H1 (cell line): ENCODE measurements around the gene EZH1. TPM values are rescaled to one million over a fixed set of nuclear protein-coding genes. Genes with fewer than 3 reads are reported as not detected.

ENCODE experiments used
- CTCF ChIA-PET: fragments of 300-600 bp; sonication (Branson Sonifier 250); formaldehyde crosslinking; loops from one replicate; lab custom pipeline; 2021; ENCODE audit not compliant: partially characterized antibody; lab: Charles Lee
- POLR2A ChIA-PET: fragments of 300-600 bp; sonication (Branson Sonifier 250); formaldehyde crosslinking; loops from one replicate; lab custom pipeline; 2021; ENCODE audit warnings: inconsistent platforms; ENCODE audit not compliant: partially characterized antibody; lab: Charles Lee
- DNase-seq, 2 experiments: peaks; one replicate each; pipeline versions ENCODE4 v3.0.0 to v3.0.0-alpha.2; 2010 to 2022; ENCODE audit warnings: low spot score in 2 of 2, low read depth in 1 of 2, mixed read lengths in 1 of 2
- FAIRE-seq: peaks from 2 replicates; lab custom pipeline; 2011; peaks lifted over from hg19 to GRCh38; lab: Jason Lieb, UNC
- H2AFZ ChIP-seq: 2 replicates; pipeline ENCODE4 v1.8.1; 2012; ENCODE audit warnings: low read length, inconsistent platforms
- H2AK5ac ChIP-seq: 2 replicates; pipeline ENCODE4 v1.6.1; 2013; ENCODE audit warnings: low read depth, low read length
- H2BK120ac ChIP-seq: replicated peaks from 2 replicates; pipeline ENCODE3; 2013; ENCODE audit warnings: low read depth, low read length, inconsistent platforms
- H2BK12ac ChIP-seq: 2 replicates; pipeline ENCODE4 v1.6.1; 2013; ENCODE audit warnings: low read depth, low read length
- H2BK15ac ChIP-seq: 2 replicates; pipeline ENCODE4 v1.6.1; 2013; ENCODE audit warnings: low read length
- H2BK20ac ChIP-seq: 2 replicates; pipeline ENCODE4 v1.6.1; 2013; ENCODE audit warnings: low read length
- H2BK5ac ChIP-seq: 2 replicates; pipeline ENCODE4 v1.6.1; 2013; ENCODE audit warnings: low read depth, low read length
- H3K14ac ChIP-seq: 2 replicates; pipeline ENCODE4 v1.6.1; 2013; ENCODE audit warnings: inconsistent platforms; ENCODE audit not compliant: insufficient read length
- H3K18ac ChIP-seq: 2 replicates; pipeline ENCODE4 v1.6.1; 2013; ENCODE audit warnings: low read length; ENCODE audit errors: extremely low read depth
- H3K23ac ChIP-seq: 2 replicates; pipeline ENCODE4 v1.6.1; 2013; ENCODE audit warnings: inconsistent platforms; ENCODE audit not compliant: insufficient read length
- H3K23me2 ChIP-seq: 2 replicates; pipeline ENCODE4 v1.6.1; 2013; ENCODE audit warnings: low read depth, low read length
- H3K27ac ChIP-seq: 2 replicates; pipeline ENCODE4 v1.6.1; 2011; ENCODE audit warnings: low read depth, low read length, inconsistent platforms
- H3K27me3 ChIP-seq, 4 experiments: replicated peaks in 1 of 4; 1 replicate in 1 of 4; 2 replicates in 3 of 4; pipeline versions ENCODE4 v1.6.1 to v1.8.1; 2011 to 2013; ENCODE audit warnings: low read length in 3 of 4, mild to moderate bottlenecking in 3 of 4, inconsistent platforms in 2 of 4, mixed read lengths in 2 of 4, moderate library complexity in 1 of 4; ENCODE audit not compliant: control insufficient read depth in 3 of 4, insufficient read depth in 3 of 4; ENCODE audit errors: extremely low read depth in 1 of 4
- H3K36me3 ChIP-seq, 4 experiments: 2 replicates each; pipeline versions ENCODE4 v1.6.1 to v1.8.1; 2011 to 2013; ENCODE audit warnings: mild to moderate bottlenecking in 4 of 4, low read length in 3 of 4, moderate library complexity in 2 of 4, control low read depth in 1 of 4, inconsistent platforms in 1 of 4; ENCODE audit not compliant: insufficient read depth in 4 of 4, control insufficient read depth in 2 of 4
- H3K4ac ChIP-seq: replicated peaks from 2 replicates; pipeline ENCODE3; 2013; ENCODE audit warnings: low read length, low read depth, mixed read lengths, inconsistent platforms; ENCODE audit not compliant: insufficient read length
- H3K4me1 ChIP-seq, 4 experiments: replicated peaks in 1 of 4; 1 replicate in 1 of 4; 2 replicates in 3 of 4; pipeline versions ENCODE4 v1.6.1 to v1.8.1; 2011 to 2013; ENCODE audit warnings: low read length in 3 of 4, inconsistent platforms in 2 of 4, mixed read lengths in 1 of 4; ENCODE audit not compliant: insufficient read depth in 4 of 4, control insufficient read depth in 3 of 4
- H3K4me2 ChIP-seq, 2 experiments: 2 replicates each; pipeline versions ENCODE4 v1.6.1 to v1.8.1; 2011 to 2013; ENCODE audit warnings: low read depth in 2 of 2, low read length in 2 of 2, control low read depth in 1 of 2, inconsistent platforms in 1 of 2, mild to moderate bottlenecking in 1 of 2; ENCODE audit not compliant: insufficient read depth in 1 of 2
- H3K4me3 ChIP-seq, 4 experiments: fragments of 200-600, 300-600 bp in 1 of 4; sonication (generic), shearing (Covaris generic), sonication (Bioruptor Twin) in 1 of 4; 2 replicates each; pipeline versions ENCODE4 v1.5.1 to v1.8.1; 2011 to 2016; ENCODE audit warnings: low read length in 4 of 4, low read depth in 3 of 4, control low read depth in 2 of 4, inconsistent platforms in 2 of 4, mild to moderate bottlenecking in 2 of 4, mixed read lengths in 1 of 4, moderate library complexity in 1 of 4; ENCODE audit not compliant: insufficient read depth in 2 of 4; ENCODE audit errors: extremely low read depth in 1 of 4
- H3K56ac ChIP-seq: replicated peaks from 2 replicates; pipeline ENCODE3; 2013; ENCODE audit warnings: low read depth, mild to moderate bottlenecking, mixed read lengths, low read length, inconsistent platforms; ENCODE audit not compliant: insufficient read length
- H3K79me1 ChIP-seq: 2 replicates; pipeline ENCODE4 v1.6.1; 2013; ENCODE audit warnings: low read depth, low read length, control low read depth
- H3K79me2 ChIP-seq, 2 experiments: 2 replicates each; pipeline versions ENCODE4 v1.6.1 to v1.8.1; 2012 to 2013; ENCODE audit warnings: low read length in 2 of 2, mild to moderate bottlenecking in 2 of 2, inconsistent platforms in 1 of 2; ENCODE audit not compliant: insufficient read depth in 2 of 2, control insufficient read depth in 1 of 2
- H3K9ac ChIP-seq, 4 experiments: replicated peaks in 1 of 4; 1 replicate in 1 of 4; 2 replicates in 3 of 4; pipeline versions ENCODE4 v1.6.1 to v1.8.1; 2011 to 2013; ENCODE audit warnings: low read depth in 3 of 4, low read length in 3 of 4, control low read depth in 2 of 4, mild to moderate bottlenecking in 2 of 4, moderate library complexity in 2 of 4, inconsistent platforms in 1 of 4; ENCODE audit errors: extremely low read depth in 1 of 4
- H3K9me3 ChIP-seq, 2 experiments: 2 replicates each; pipeline versions ENCODE4 v1.6.1 to v1.8.1; 2012 to 2013; ENCODE audit warnings: mild to moderate bottlenecking in 2 of 2, moderate library complexity in 2 of 2, control low read depth in 1 of 2, inconsistent platforms in 1 of 2, low read depth in 1 of 2, low read length in 1 of 2, mixed read lengths in 1 of 2; ENCODE audit not compliant: insufficient read depth in 2 of 2
- H4K20me1 ChIP-seq, 2 experiments: replicated peaks in 1 of 2; 2 replicates each; pipeline versions ENCODE3 to v1.8.1; 2011 to 2013; ENCODE audit warnings: inconsistent platforms in 2 of 2, low read length in 2 of 2, mild to moderate bottlenecking in 1 of 2; ENCODE audit not compliant: insufficient read depth in 2 of 2, control insufficient read depth in 1 of 2
- H4K5ac ChIP-seq: 2 replicates; pipeline ENCODE4 v1.6.1; 2013; ENCODE audit warnings: low read length, low read depth, mixed read lengths, inconsistent platforms; ENCODE audit not compliant: insufficient read length
- H4K8ac ChIP-seq: 2 replicates; pipeline ENCODE4 v1.8.0; 2013; ENCODE audit warnings: mild to moderate bottlenecking, moderate library complexity, low read length, inconsistent platforms; ENCODE audit not compliant: insufficient read depth; ENCODE audit errors: extremely low read depth
- H4K91ac ChIP-seq: replicated peaks from 2 replicates; pipeline ENCODE3; 2013; ENCODE audit warnings: low read length, mixed read lengths, inconsistent platforms; ENCODE audit not compliant: insufficient read length
- SRF ChIP-seq: IDR thresholded peaks from 2 replicates; pipeline ENCODE4 v1.6.1; 2011; ENCODE audit warnings: mild to moderate bottlenecking, low read depth, low read length, moderate library complexity
- WGBS, 2 experiments: shearing (Covaris generic) in 1 of 2; methylation state at CpG; one replicate each; pipeline versions ENCODE4 v1.1.6 to v1.1.7; 2013 to 2015; ENCODE audit warnings: low lambda C conversion rate in 2 of 2, mixed read lengths in 2 of 2, inconsistent platforms in 1 of 2, low coverage in 1 of 2, missing lambda C conversion rate in 1 of 2; ENCODE audit not compliant: insufficient replicate concordance in 2 of 2, insufficient coverage in 1 of 2, insufficient read length in 1 of 2; ENCODE audit errors: extremely low coverage in 1 of 2, missing lambda C conversion rate in 1 of 2; 5-methylcytosine and 5-hydroxymethylcytosine counted together
- polyA plus RNA-seq, 7 experiments: library from polyadenylated mRNA; depleted of rRNA in 3 of 7; stranded (reverse) in 5 of 7; unstranded in 2 of 7; fragments of >200 nt in 5 of 7; fragments of 200-250 nt in 2 of 7; gene quantifications; 1 replicate in 5 of 7; 2 replicates in 1 of 7; 4 replicates in 1 of 7; pipeline versions ENCODE4 v1.2.1 to v1.2.3, GENCODE V29; 2011 to 2013; ENCODE audit warnings: missing spikeins in 2 of 7, mixed read lengths in 2 of 7
- total RNA-seq: library from RNA; stranded (reverse); fragmentation: NEBNext Ultra II Directional; extraction: Animal tissue kit (Norgen Biotek cat#: 25700); gene quantifications from 2 replicates; pipeline ENCODE4 v1.2.1, GENCODE V29; 2021

Gene EZH1
- total and polyA plus RNA-seq, 2 of the 8 experiments (the other 6 are each of a cell fraction or from before 2014, with no cell fraction given) = 17.4 to 20.8 TPM

DNA sequence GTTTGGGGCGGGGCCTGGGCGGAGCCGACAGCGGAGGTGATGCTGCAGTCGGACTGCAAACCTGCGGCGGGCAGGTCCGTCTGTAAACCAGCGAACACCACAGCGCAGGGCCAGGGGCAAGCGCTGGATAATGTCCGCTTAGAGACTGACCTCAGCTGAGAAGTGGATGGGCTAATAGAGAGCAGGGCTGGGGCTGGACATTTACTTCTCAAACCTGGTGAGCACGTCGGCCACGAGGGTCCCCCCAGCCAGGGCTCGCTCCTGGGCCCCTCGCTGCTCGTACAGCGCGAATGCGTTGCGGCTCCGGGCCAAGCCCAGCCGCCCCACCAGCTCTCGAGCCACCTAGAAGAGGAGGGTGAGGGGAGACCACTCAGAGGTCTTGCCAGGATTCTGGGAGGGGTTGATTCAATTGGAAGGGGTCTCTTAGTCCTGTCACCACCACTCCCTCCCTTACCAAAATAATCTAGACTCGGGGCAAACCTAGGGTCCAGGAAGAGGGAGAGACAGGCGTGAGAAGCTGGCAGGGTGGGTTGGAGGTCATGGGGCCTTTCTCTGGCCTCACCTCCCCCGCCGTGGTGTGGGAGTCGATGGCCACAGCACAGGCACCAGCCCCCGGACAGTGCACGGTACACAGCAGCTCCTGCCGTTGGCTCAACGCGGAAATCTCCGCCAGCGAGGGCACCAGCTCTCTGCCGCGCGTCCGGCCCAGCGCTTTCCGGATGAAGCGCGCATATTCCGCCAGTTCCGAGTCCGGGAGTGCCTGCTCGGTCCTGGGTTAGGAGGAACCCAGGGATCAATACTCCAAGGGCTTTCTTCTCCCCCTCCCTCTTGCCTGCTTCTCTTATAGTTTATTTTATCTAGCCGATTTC lies 73.8 kb downstream of the EZH1 start:
- Histone ChIP-seq H3K79me1 (no peaks in the 10 kb centered on the region), H2AK5ac (no peak overlapping the region), H3K14ac (no peak overlapping the region), H3K27ac (no peak overlapping the region), H3K27me3 (peaks cover 2 to 45% (median 33%) of the 10 kb centered on the region in 4 experiments), H2BK5ac (no peak overlapping the region), H2BK120ac (no peak overlapping the region), H2BK12ac (0 out of 2 replicates have a peak overlapping the region, but pooled peaks have one; percentile 33), H3K4ac (peak overlapping the region; percentile 87), H3K4me2 (peak overlapping the region; percentile 69 to 96), H4K8ac (no peak overlapping the region), H2BK20ac (0 out of 2 replicates have a peak overlapping the region, but pooled peaks have one; percentile 32), H3K18ac (peak overlapping the region; percentile 71; the same call in 1 of the 2 replicates), H3K9me3 (no peaks in the 10 kb centered on the region), H3K23me2 (peaks cover 26% of the 10 kb centered on the region), H3K4me3 (peak overlapping the region; percentile 26 to 65 (median 34); a peak in 6 of 8 replicates), H4K91ac (peak overlapping the region; percentile 67), H3K56ac (no peak overlapping the region), H2AFZ (no peak overlapping the region), H4K20me1 (peaks cover 3 to 16% of the 10 kb centered on the region in 2 experiments), H4K5ac (no peak overlapping the region), H2BK15ac (0 out of 2 replicates have a peak overlapping the region, but pooled peaks have one; percentile 61), H3K9ac (no peak overlapping the region; a peak in 1 of 7 replicates), H3K23ac (no peak overlapping the region), H3K4me1 (peaks cover 0 to 52% (median 34%) of the 10 kb centered on the region in 4 experiments; a peak in 6 of 7 replicates), H3K79me2 (no peaks in the 10 kb centered on the region), H3K36me3 (peaks cover 8 to 38% (median 11%) of the 10 kb centered on the region in 4 experiments; a peak in 5 of 8 replicates)
- ChIA-PET POLR2A (interaction anchor here (1.2 to 16.6 kb wide), 8 partner anchors 4 to 124 kb away, joined by 3 to 239 read pairs (median 6); partner anchors contain the start of genes CCR10, PLEKHH3, PSMC3IP and TUBG2), CTCF (interaction anchor here (0.7 to 7.1 kb wide), 8 partner anchors 9 to 93 kb away, joined by 4 to 56 read pairs (median 8); partner anchors contain the start of genes CCR10, PSMC3IP, RETREG3 and TUBG1)
- FAIRE-seq (no peak), DNase-seq (peak in 1 of 2 experiments; percentile 61)
- WGBS, 2 experiments = 42% methylated on average over 44 of the region's 50 CpGs; no CpG with 5 or more reads in 1 of the 2 experiments
- no peak for TF ChIP-seq SRF
